ENCODE data around the gene FZR1.
"Not testable (repeated sequence)": the region's sequence is repeated elsewhere in the genome, so short reads cannot be mapped to it uniquely, and the experiment has no call there.

Gene FZR1

GRCh38 chr19:3517638-3518037, 11.5 kb downstream of the FZR1 start:
- DNase-seq = no peak

DNA sequence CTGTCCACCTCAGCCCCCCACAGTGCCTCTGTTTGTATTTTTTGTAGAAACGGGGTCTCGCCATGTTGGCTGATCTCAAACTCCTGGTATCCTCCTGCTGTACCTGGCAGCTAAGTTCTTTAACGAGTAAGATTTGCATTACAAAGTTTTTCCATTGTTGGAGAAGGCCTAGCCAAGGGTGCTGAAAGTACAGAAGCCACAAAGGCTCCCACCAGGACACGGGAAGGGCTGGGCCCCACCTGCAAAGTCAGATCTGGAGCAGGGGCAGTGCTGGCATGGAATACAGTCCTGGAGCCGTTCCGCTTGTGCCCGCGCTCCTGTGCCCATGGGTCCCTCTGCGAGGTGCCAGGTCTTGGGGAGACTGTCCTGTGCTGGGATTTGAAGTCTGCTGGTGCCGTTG, 12.1 kb downstream of the FZR1 start:
- no peak for DNase-seq

GRCh38 chr19:3518659-3519058, 12.5 kb downstream of the FZR1 start:
- no peak for DNase-seq

DNA sequence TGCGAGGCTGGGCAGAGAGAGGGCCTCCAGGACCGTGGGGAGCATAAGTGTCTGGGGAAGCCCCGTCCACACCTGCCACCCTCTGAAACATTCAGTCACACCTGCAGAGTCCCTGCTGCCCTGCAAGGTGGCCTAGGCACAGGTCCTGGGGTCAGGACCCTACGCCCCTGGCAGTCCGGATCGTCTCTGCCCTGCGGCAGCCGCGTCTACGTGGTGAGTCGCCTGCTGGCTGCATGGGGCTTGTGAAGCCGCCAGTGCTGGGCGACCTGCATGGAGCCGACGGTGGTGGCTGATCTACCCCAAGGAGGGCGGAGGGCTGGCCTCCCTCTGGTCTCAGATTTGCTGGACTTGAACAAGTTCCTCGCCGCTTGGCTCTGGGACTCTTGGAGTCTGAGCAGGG, 13.0 kb downstream of the FZR1 start:
- DNase-seq = no peak

DNA sequence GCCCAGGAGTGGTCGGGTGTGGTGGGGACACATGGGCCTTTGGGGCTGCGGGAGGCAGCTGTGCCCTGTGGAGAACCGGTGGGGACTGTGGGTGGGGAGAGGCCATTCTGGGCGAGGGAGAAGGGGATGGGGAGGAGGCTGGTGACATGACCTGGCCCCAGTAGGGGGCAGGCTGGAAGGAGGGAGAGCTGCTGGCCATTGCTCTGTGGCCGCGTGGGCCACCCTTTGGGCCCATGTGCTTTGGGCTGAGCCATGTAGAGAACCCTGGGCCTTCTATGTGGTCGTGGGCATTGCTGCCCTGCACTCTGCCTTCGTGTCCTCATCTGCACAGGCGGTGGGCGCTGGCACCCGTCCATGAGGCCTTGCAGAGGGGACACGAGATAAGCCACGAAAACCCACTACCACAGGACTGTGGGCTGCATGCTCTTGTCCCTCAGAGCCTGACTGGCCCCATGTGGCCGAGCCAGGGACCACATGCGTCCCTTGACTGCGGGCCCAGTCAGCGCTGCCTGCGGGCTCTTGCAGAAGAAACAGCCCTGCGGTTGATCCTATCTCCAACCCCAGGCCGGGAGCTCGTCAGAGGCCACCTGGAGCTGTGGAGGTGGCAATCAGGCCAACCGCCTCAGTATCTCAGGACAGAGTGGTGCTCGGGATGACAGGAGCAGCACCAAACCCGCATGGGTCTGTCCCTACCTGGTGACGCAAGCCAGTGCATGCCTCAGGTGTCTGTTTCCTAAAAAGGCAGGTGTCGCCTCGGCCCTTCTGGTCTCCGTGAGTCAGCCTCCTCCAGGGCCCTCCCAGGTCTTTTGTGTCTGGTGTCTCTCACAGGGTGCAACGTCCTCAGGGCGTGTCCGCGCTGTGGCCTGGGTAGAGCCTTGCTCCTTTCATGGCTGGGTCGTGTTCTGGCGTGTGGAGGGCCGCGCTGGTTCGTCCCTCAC, 14.3 kb downstream of the FZR1 start:
- no peak for DNase-seq

GRCh38 chr19:3521104-3521445, 15.0 kb downstream of the FZR1 start:
- DNase-seq = no peak

- no peak for DNase-seq
These were observed 16.6 kb downstream of the FZR1 start for GRCh38 chr19:3522421-3523360.

- DNase-seq = no peak
These were observed 17.4 kb downstream of the FZR1 start for GRCh38 chr19:3523361-3524077.

DNA sequence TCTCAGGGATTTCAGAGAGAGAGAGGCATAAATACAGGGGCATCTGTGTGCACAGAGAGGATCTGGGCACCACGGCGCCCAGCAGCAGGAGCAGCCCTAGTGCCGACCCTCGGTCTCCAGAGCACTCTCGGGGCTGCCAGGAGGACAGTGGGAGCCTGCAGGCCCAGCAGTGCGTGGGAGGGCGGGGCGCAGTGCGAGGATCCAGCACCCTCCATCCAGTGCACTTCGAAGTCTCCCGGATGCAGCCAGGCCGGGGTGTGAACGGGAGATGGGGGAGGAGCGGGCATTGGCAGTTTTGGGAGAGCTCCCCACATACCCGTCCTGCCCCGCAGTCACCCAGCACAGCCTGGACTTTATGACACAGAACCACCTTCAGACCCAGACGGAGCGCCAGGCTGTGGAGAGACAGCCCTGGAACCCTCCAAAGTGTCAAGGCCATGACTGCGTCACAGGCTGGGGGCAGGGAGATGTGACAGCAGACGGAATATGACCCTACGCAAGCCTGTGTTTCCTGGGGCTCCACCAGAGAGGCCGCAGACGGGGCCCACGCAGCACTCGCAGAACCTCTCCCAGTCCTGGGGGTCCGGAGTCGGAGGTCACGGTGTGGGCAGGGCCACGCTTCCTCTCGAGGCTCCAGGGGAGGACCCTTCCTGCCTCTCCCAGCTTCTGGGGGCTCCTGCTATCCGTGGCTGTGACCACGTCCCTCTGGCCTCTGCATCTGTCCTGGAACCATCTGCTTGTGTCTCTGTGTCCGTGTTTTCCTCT, 18.1 kb downstream of the FZR1 start:
- DNase-seq = no peak

DNA sequence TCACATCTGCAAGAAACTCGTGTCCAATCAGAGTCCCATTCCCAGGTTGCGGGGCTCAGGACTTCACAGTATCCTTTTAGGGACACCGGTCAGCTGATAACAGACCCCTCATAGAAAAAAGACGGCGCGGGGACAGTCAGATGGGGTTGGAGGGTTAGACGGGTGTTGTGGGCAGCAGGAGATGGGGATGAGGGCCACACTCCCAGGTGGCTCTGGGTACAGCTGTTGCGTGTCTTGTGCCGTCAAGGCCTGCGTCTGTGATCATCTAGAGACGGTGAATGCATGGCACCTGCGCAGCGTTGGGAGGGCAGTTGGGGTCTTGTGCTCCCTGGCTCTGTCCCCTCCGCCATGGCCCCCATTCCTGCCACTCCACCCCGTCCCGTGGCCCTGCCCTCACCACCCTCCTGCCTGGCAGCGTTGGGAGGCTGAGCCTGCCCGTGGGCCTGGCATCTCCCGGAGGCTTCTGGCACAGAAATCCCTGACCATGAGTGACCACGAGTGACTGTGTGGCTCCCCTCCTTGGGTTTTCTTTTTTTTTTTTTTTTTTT, 18.9 kb downstream of the FZR1 start:
- DNase-seq = no peak

GRCh38 chr19:3526507-3527237, 20.6 kb downstream of the FZR1 start:
- DNase-seq = no peak

DNA sequence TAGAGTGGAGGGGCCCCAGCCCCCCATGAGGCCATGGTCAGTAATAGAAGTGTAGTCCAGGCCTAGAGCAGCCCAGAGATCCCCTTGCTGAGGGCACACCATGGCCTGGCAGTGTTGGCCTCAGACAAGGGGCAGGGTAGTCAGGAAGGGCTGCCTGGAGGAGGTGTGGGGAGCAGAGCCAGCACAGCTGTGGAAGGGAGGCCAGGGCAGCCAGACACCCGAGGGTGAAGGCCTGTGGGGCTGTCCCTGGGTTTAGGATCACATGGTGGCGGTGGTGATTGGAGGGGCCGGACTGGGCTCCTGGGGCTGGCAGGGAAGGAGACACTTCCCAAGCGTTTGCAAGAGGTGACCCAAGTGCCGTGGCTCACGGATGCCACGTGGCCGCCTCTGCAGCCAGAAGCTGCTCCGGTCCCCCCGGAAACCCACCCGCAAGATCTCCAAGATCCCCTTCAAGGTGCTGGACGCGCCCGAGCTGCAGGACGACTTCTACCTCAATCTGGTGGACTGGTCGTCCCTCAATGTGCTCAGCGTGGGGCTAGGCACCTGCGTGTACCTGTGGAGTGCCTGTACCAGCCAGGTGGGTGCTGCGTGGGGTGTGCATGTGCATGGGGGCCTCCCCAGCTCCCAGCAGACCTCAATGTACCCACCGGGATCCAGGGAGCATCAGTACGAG, 21.3 kb downstream of the FZR1 start:
- DNase-seq = no peak

- no peak for DNase-seq
These were observed 22.0 kb downstream of the FZR1 start for GRCh38 chr19:3528080-3528479.

DNA sequence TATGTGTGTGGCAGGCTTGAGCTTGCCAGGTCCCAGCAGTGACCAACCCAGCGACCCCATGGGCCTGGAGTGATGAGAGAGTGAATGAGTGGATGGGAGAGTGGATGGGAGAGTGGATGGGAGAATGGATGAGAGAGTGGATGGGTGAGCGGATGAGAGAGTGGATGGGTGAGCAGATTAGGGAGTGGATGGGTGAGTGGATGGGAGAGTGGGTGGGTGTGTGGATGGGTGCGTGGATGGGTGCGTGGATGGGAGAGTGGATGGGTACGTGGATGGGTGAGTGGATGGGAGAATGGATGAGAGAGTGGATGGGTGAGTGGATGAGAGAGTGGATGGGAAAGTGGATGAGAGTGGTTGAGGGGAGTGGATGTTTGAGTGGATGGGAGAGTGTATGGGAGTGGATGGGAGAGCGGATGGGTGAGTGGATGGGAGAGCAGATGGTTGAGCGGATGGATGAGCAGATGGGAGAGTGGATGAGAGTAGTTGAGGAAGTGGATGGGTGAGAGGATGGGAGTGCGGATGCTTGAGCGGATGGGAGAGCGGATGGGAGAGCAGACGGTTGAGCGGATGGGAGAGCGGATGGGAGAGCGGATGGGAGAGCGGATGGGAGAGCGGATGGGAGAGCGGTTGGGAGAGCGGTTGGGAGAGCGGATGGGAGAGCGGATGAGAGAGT, 22.6 kb downstream of the FZR1 start:
- no peak for DNase-seq

GRCh38 chr19:3529299-3529698, 23.2 kb downstream of the FZR1 start:
- not testable (repeated sequence) for DNase-seq

DNA sequence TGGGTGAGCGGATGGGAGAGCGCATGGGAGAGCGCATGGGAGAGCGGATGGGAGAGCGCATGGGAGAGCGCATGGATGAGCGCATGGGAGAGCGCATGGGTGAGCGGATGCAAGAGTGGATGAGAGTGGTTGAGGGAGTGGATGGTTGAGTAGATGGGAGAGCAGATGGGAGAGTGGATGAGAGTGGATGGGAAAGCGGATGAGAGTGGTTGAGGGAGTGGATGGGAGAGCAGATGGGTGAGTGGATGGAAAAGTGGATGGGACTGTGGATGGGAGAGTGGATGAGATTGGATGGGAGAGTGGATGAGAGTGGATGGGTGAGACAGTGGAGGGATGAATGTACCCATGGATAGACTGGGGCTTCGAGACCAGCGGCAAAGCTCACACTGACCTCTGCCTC, 24.3 kb downstream of the FZR1 start:
- DNase-seq = no peak

- no peak for DNase-seq
These were observed 25.6 kb downstream of the FZR1 start for GRCh38 chr19:3531716-3532115.

DNA sequence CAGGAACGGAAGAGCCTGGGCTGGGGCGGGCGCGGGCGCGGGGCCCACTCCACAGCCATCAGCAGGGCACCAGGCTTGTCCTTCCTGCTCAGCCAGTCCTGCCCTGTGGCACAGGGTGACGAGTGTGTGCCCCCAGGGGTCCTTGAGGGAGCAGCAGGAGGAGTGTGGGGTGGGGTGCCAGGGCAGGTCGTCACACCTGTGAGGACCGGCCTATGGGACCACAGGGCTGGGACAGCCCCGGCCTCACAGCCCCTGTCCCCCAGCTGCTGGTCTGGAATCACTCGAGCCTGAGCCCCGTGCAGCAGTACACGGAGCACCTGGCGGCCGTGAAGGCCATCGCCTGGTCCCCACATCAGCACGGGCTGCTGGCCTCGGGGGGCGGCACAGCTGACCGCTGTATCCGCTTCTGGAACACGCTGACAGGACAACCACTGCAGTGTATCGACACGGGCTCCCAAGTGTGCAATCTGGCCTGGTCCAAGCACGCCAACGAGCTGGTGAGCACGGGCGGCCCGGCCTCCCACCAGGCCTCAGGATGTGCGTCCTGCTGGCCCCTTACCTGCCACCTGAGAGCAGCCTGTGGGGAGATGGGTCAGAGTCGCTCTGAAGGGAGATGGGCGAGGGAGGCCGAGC, 26.2 kb downstream of the FZR1 start:
- DNase-seq = no peak

- no peak for DNase-seq
These were observed 26.9 kb downstream of the FZR1 start for GRCh38 chr19:3533033-3533432.

Measured in SIG-M5 (cell line).